ENCODE measurements around the gene ATXN7L1. TPM values are rescaled to one million over a fixed set of nuclear protein-coding genes. Genes with fewer than 3 reads are reported as not detected.

The ATXN7L1 gene
- total RNA-seq, 1 donor from 2014 or later: 8.8 TPM

- DNase-seq: no peak
These were observed 231.5 kb downstream of the ATXN7L1 start for GRCh38 chr7:105644937-105645336.

- DNase-seq: no peak
These were observed 232.5 kb downstream of the ATXN7L1 start for GRCh38 chr7:105643851-105644250.

GRCh38 chr7:105643384-105643783, 233.0 kb downstream of the ATXN7L1 start:
- no peak for DNase-seq

- no peak for DNase-seq
These were observed 234.1 kb downstream of the ATXN7L1 start for GRCh38 chr7:105642264-105642663.

GRCh38 chr7:105640956-105641810, 235.2 kb downstream of the ATXN7L1 start:
- DNase-seq: no peak

- DNase-seq: no peak
These were observed 236.5 kb downstream of the ATXN7L1 start for GRCh38 chr7:105639667-105640493.

GRCh38 chr7:105638902-105639495, 237.4 kb downstream of the ATXN7L1 start:
- DNase-seq: no peak

GRCh38 chr7:105638334-105638733, 238.1 kb downstream of the ATXN7L1 start:
- no peak for DNase-seq

GRCh38 chr7:105637755-105638154, 238.6 kb downstream of the ATXN7L1 start:
- no peak for DNase-seq

GRCh38 chr7:105636982-105637381, 239.4 kb downstream of the ATXN7L1 start:
- no peak for DNase-seq

GRCh38 chr7:105635197-105635596, 241.2 kb downstream of the ATXN7L1 start:
- no peak for DNase-seq

- DNase-seq: no peak
These were observed 250.4 kb downstream of the ATXN7L1 start for GRCh38 chr7:105625986-105626385.

- DNase-seq: no peak
These were observed 252.5 kb downstream of the ATXN7L1 start for GRCh38 chr7:105623906-105624305.

- no peak for DNase-seq
These were observed 253.0 kb downstream of the ATXN7L1 start for GRCh38 chr7:105623378-105623777.

- no peak for DNase-seq
These were observed 254.2 kb downstream of the ATXN7L1 start for GRCh38 chr7:105622106-105622731.

- DNase-seq: no peak
These were observed 254.8 kb downstream of the ATXN7L1 start for GRCh38 chr7:105621617-105622016.

- no peak for DNase-seq
These were observed 255.2 kb downstream of the ATXN7L1 start for GRCh38 chr7:105621176-105621575.

GRCh38 chr7:105619590-105619989, 256.8 kb downstream of the ATXN7L1 start:
- DNase-seq: no peak

- no peak for DNase-seq
These were observed 258.4 kb downstream of the ATXN7L1 start for GRCh38 chr7:105618016-105618296.

- no peak for DNase-seq
These were observed 259.0 kb downstream of the ATXN7L1 start for GRCh38 chr7:105617280-105618015.

GRCh38 chr7:105614341-105614840, 262.0 kb downstream of the ATXN7L1 start:
- no peak for DNase-seq

Data from dermis blood vessel endothelial cell (primary cell).